ENCODE results near the gene RAB10. TPM values are rescaled to one million over a fixed set of nuclear protein-coding genes. Genes with fewer than 3 reads are reported as not detected.
"Not testable (repeated sequence)": the region's sequence is repeated elsewhere in the genome, so short reads cannot be mapped to it uniquely, and the experiment has no call there.

RAB10 gene
- total RNA-seq, 1 donor from 2014 or later, result 130 TPM

DNA sequence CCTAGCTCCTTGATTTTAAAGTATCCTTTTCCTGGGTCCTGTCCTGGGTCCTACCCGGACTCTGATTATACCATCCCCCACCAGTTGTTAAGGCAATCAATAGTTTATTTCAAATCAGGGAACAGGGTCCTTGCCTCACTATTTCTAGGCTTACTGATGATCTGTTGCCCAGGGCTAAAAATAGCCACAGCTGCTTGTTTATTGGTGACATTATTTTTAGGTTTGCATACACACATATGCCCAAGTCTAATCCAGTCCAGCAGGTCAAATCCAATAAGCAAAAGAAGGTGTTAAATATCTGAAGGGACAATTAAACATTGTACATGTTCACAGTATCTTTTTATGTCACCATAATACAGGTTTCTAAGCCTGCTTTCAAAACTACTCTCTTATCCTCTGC is 66.0 kb downstream of the RAB10 start:
- DNase-seq (ENCODE audit: low spot score), result no peak
- Mint-ChIP-seq H3K4me1 (ENCODE audit: unreplicated experiment) (no peaks in the 10 kb centered on the region), H3K27ac (ENCODE audit: unreplicated experiment) (no peak overlapping the region), H3K9me3 (ENCODE audit: unreplicated experiment) (no peaks in the 10 kb centered on the region), H3K27me3 (ENCODE audit: unreplicated experiment) (no peaks in the 10 kb centered on the region), H3K36me3 (ENCODE audit: low read depth, unreplicated experiment) (peaks cover 30% of the 10 kb centered on the region), H3K4me3 (ENCODE audit: unreplicated experiment) (no peak overlapping the region)
- TF ChIP-seq, protein P1, sequence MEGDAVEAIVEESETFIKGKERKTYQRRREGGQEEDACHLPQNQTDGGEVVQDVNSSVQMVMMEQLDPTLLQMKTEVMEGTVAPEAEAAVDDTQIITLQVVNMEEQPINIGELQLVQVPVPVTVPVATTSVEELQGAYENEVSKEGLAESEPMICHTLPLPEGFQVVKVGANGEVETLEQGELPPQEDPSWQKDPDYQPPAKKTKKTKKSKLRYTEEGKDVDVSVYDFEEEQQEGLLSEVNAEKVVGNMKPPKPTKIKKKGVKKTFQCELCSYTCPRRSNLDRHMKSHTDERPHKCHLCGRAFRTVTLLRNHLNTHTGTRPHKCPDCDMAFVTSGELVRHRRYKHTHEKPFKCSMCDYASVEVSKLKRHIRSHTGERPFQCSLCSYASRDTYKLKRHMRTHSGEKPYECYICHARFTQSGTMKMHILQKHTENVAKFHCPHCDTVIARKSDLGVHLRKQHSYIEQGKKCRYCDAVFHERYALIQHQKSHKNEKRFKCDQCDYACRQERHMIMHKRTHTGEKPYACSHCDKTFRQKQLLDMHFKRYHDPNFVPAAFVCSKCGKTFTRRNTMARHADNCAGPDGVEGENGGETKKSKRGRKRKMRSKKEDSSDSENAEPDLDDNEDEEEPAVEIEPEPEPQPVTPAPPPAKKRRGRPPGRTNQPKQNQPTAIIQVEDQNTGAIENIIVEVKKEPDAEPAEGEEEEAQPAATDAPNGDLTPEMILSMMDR (IDR thresholded peaks at IDR 0.05; ENCODE audit: unreplicated experiment), result no peak

DNA sequence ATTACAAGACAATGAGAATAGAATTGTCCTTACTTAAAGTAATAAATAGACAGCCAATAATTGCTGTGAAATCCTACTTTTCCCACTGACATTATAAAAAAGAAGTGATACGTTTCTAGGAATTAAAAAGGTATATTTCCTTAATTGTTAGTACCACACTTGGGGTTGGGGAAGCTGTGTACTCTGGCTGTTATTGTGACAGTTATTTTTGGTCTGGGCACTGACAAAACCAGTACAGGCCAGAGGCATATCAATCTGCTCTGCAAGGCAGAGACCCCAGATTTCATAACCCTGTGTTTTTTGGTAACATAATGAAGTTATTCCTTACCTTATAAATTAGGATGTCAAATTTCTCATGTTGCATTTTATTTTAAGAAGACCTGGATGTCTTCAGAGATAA is 66.5 kb downstream of the RAB10 start:
- DNase-seq (ENCODE audit: low spot score), result no peak
- H3K4me3 Mint-ChIP-seq (ENCODE audit: unreplicated experiment), result no peak overlapping the region
- H3K27me3 Mint-ChIP-seq (ENCODE audit: unreplicated experiment), result no peaks in the 10 kb centered on the region
- no peak overlapping the region for H3K27ac Mint-ChIP-seq (ENCODE audit: unreplicated experiment)
- no peaks in the 10 kb centered on the region for H3K4me1 Mint-ChIP-seq (ENCODE audit: unreplicated experiment)
- peaks cover 32% of the 10 kb centered on the region for H3K36me3 Mint-ChIP-seq (ENCODE audit: low read depth, unreplicated experiment)
- TF ChIP-seq, protein P1 (IDR thresholded peaks at IDR 0.05; ENCODE audit: unreplicated experiment), result no peak
- no peaks in the 10 kb centered on the region for H3K9me3 Mint-ChIP-seq (ENCODE audit: unreplicated experiment)

DNA sequence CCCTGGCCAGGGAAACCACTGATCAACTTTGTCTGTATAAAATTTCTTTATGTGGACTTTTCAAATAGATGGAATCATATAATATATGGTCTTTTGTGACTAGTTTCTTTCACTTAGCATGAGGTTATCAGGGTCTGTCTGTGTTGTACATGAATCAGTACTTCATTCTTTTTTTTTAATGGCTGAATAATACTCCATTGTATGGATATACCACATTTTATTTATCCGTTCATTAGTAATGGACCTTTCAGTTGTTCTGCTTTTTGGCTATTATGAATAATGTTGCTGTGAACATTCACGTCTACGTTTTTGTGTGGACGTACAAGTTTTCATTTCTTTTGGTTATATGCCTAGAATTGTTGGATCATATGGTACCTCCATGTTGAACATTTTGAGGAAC is 69.9 kb downstream of the RAB10 start:
- no peak for DNase-seq (ENCODE audit: low spot score)
- H3K4me1 Mint-ChIP-seq (ENCODE audit: unreplicated experiment), result no peaks in the 10 kb centered on the region
- H3K36me3 Mint-ChIP-seq (ENCODE audit: low read depth, unreplicated experiment), result peaks cover 28% of the 10 kb centered on the region
- no peaks in the 10 kb centered on the region for H3K9me3 Mint-ChIP-seq (ENCODE audit: unreplicated experiment)
- H3K27ac Mint-ChIP-seq (ENCODE audit: unreplicated experiment), result no peak overlapping the region
- TF ChIP-seq, protein P1 (IDR thresholded peaks at IDR 0.05; ENCODE audit: unreplicated experiment), result no peak
- no peaks in the 10 kb centered on the region for H3K27me3 Mint-ChIP-seq (ENCODE audit: unreplicated experiment)
- H3K4me3 Mint-ChIP-seq (ENCODE audit: unreplicated experiment), result no peak overlapping the region

DNA sequence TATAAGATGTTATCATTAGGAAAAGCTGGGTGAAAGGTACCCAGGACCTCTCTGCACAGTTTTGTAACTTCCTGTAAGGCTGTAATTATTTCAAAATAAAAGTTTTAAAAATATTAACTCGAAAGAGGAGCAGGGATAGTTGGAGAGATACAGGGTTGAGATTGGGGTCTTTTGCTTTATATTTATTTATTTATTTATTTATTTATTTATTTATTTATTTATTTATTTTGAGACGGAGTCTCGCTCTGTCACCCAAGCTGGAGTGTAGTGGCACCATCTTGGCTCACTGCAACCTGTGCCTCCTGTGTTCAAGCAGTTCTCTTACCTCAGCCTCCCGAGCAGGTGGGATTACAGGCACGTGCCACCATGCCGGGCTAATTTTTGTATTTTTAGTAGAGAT is 74.8 kb downstream of the RAB10 start:
- peaks cover 17% of the 10 kb centered on the region for H3K36me3 Mint-ChIP-seq (ENCODE audit: low read depth, unreplicated experiment)
- H3K4me1 Mint-ChIP-seq (ENCODE audit: unreplicated experiment); H3K27me3 Mint-ChIP-seq (ENCODE audit: unreplicated experiment); DNase-seq (ENCODE audit: low spot score); H3K9me3 Mint-ChIP-seq (ENCODE audit: unreplicated experiment); H3K27ac Mint-ChIP-seq (ENCODE audit: unreplicated experiment); H3K4me3 Mint-ChIP-seq (ENCODE audit: unreplicated experiment): not testable (repeated sequence)

DNA sequence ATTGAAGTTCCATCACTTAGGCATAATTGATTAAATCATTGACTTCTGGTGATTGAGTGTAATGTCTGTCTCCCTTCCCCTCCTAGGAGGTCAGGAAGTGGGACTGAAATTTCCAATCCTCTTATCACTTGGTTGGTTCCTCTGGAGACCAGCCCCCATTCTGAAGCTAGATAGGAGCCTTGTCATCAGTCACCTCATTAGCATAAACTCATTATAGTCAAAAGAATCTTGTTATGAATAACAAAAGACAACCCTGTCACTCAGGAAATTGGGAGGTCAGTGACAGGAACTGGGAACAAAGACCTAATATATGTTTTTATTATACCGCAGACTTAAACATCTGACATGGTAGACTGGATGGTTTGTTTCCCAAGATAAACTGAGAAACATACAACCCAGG is 78.3 kb downstream of the RAB10 start:
- Mint-ChIP-seq H3K4me1 (ENCODE audit: unreplicated experiment) (no peaks in the 10 kb centered on the region), H3K36me3 (ENCODE audit: low read depth, unreplicated experiment) (peaks cover 15% of the 10 kb centered on the region), H3K4me3 (ENCODE audit: unreplicated experiment) (no peak overlapping the region), H3K9me3 (ENCODE audit: unreplicated experiment) (no peaks in the 10 kb centered on the region), H3K27ac (ENCODE audit: unreplicated experiment) (no peak overlapping the region), H3K27me3 (ENCODE audit: unreplicated experiment) (no peaks in the 10 kb centered on the region)
- TF ChIP-seq, protein P1 (IDR thresholded peaks at IDR 0.05; ENCODE audit: unreplicated experiment), result no peak
- no peak for DNase-seq (ENCODE audit: low spot score)

DNA sequence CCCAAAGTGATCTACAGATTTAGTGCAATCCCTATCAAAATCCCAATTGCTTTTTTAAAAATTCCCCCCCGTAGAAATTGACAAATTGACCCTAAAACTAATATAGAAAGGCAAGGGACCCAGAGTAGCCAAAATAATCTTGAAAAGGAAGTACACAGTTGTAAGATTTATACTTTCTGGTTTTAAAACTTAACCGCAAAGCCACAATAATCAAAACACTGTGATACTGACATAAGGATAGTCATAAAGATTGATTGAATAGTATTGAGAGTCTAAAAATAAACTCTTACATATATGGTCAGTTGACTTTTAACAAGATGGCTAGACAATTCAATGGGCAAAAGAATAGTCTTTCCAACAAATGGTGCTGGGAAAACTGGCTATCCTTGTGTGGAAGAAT is 80.3 kb downstream of the RAB10 start:
- Mint-ChIP-seq H3K36me3 (ENCODE audit: low read depth, unreplicated experiment) (peaks cover 12% of the 10 kb centered on the region), H3K27ac (ENCODE audit: unreplicated experiment) (no peak overlapping the region), H3K9me3 (ENCODE audit: unreplicated experiment) (no peaks in the 10 kb centered on the region), H3K4me1 (ENCODE audit: unreplicated experiment) (no peaks in the 10 kb centered on the region), H3K27me3 (ENCODE audit: unreplicated experiment) (no peaks in the 10 kb centered on the region), H3K4me3 (ENCODE audit: unreplicated experiment) (no peak overlapping the region)
- DNase-seq (ENCODE audit: low spot score), result no peak
- TF ChIP-seq, protein P1 (IDR thresholded peaks at IDR 0.05; ENCODE audit: unreplicated experiment), result no peak

All from endothelial cell (in vitro differentiated cells).